HCT116 (cell line): ENCODE measurements around the gene ELFN1. TPM values are rescaled to one million over a fixed set of nuclear protein-coding genes. Genes with fewer than 3 reads are reported as not detected.
A peak's percentile ranks its signal among the peaks of the same experiment; 100 is the strongest.

Experiments
- ATAC-seq: fragments of 200-7000 bp; cut with Tn5 transposase; 2 replicates; pipeline ENCODE4 v1.9.1; 2020; ENCODE audit warnings: mild to moderate bottlenecking, moderate library complexity
- BruUV-seq: library from RNA; stranded (reverse); fragments of 400-500 nt; replicated peaks from 2 replicates; lab custom pipeline; 2021; lab: Mats Ljungman, UMichigan
- CTCF ChIA-PET: fragments of 300-600 bp; sonication (Branson Sonifier 250); formaldehyde crosslinking; loops from one replicate; lab custom pipeline; 2021; ENCODE audit warnings: antibody characterized with exemption; lab: Charles Lee
- POLR2A ChIA-PET: fragments of 300-600, 350-600 bp; sonication (Branson Sonifier 250); formaldehyde crosslinking; loops from one replicate; lab custom pipeline; 2021; ENCODE audit warnings: antibody characterized with exemption; lab: Charles Lee
- RAD21 ChIA-PET, 2 experiments: fragments of 300-600 bp; sonication (Branson Sonifier 250); formaldehyde crosslinking; loops; one replicate each; lab custom pipeline; 2023; ENCODE audit warnings: low total read pairs in 2 of 2; ENCODE audit not compliant: uncharacterized antibody in 2 of 2, unreplicated experiment in 2 of 2, low non-redundant PET in 1 of 2; lab: Charles Lee
- DNase-seq: peaks from one replicate; pipeline ENCODE4 v3.0.0-alpha.2; 2010; ENCODE audit warnings: low read depth, low spot score
- H2AFZ ChIP-seq: fragments of 200-600 bp; shearing (Covaris generic), sonication (generic); 2 replicates; pipeline ENCODE4 v1.6.1; 2017; ENCODE audit warnings: low read depth, mixed run types, mixed read lengths, antibody characterized with exemption, low read length; ENCODE audit not compliant: poor library complexity, severe bottlenecking
- H3K27ac ChIP-seq: 2 replicates; pipeline ENCODE4 v1.5.1; 2012; ENCODE audit warnings: low read depth, low read length
- H3K27me3 ChIP-seq: fragments of 200-600 bp; sonication (generic); 2 replicates; pipeline ENCODE4 v1.6.1; 2016; ENCODE audit warnings: mixed run types, low read length, mixed read lengths; ENCODE audit not compliant: insufficient read depth
- H3K36me3 ChIP-seq, 2 experiments: fragments of 200-500 bp in 1 of 2; fragments of 200-600 bp in 1 of 2; sonication (Bioruptor generic) in 1 of 2; sonication (generic) in 1 of 2; 2 replicates each; pipeline versions ENCODE4 v1.5.1 to v1.6.1; 2014 to 2016; ENCODE audit warnings: low read length in 2 of 2, inconsistent platforms in 1 of 2, mixed read lengths in 1 of 2, mixed run types in 1 of 2; ENCODE audit not compliant: insufficient read depth in 2 of 2, control insufficient read depth in 1 of 2
- H3K4me1 ChIP-seq, 2 experiments: fragments of 200-600 bp in 1 of 2; sonication (generic) in 1 of 2; 2 replicates each; pipeline versions ENCODE4 v1.5.1 to v1.6.1; 2012 to 2017; ENCODE audit warnings: low read length in 2 of 2, inconsistent platforms in 1 of 2, mild to moderate bottlenecking in 1 of 2, mixed read lengths in 1 of 2, mixed run types in 1 of 2, moderate library complexity in 1 of 2; ENCODE audit not compliant: insufficient read depth in 2 of 2, control insufficient read depth in 1 of 2
- H3K4me2 ChIP-seq: fragments of 200-600 bp; sonication (generic); 2 replicates; pipeline ENCODE4 v1.6.1; 2017; ENCODE audit warnings: mixed run types, low read length, mixed read lengths
- H3K4me3 ChIP-seq, 2 experiments: fragments of 200-600 bp in 1 of 2; sonication (generic) in 1 of 2; replicated peaks in 1 of 2; 2 replicates each; pipeline ENCODE4 v1.5.1; 2011 to 2016; ENCODE audit warnings: low read length in 2 of 2, control low read depth in 1 of 2, low read depth in 1 of 2, mild to moderate bottlenecking in 1 of 2, mixed read lengths in 1 of 2, mixed run types in 1 of 2
- H3K79me2 ChIP-seq: fragments of 200-600 bp; sonication (generic); 2 replicates; pipeline ENCODE4 v1.6.1; 2017; ENCODE audit warnings: mild to moderate bottlenecking, mixed run types, low read length, moderate library complexity, mixed read lengths; ENCODE audit not compliant: insufficient read depth
- H3K9ac ChIP-seq: fragments of 200-600 bp; sonication (generic); 2 replicates; pipeline ENCODE4 v1.6.1; 2016; ENCODE audit warnings: low read length, mixed read lengths
- H3K9me2 ChIP-seq: fragments of 200-600 bp; sonication (generic), shearing (Covaris generic); 2 replicates; pipeline ENCODE4 v1.6.1; 2017; ENCODE audit warnings: mixed run types, mild to moderate bottlenecking, moderate library complexity; ENCODE audit not compliant: insufficient read depth
- H3K9me3 ChIP-seq, 2 experiments: fragments of 200-500 bp in 1 of 2; fragments of 200-600 bp in 1 of 2; sonication (Bioruptor generic) in 1 of 2; sonication (generic) in 1 of 2; 2 replicates each; pipeline ENCODE4 v1.6.1; 2014 to 2017; ENCODE audit warnings: low read length in 2 of 2, mixed read lengths in 2 of 2, inconsistent platforms in 1 of 2, low read depth in 1 of 2, mild to moderate bottlenecking in 1 of 2, mixed run types in 1 of 2, moderate library complexity in 1 of 2; ENCODE audit not compliant: control insufficient read depth in 1 of 2, insufficient read depth in 1 of 2
- H4K20me1 ChIP-seq: fragments of 200-600 bp; sonication (generic), shearing (Covaris generic); 2 replicates; pipeline ENCODE4 v1.6.1; 2017; ENCODE audit warnings: mixed run types, mild to moderate bottlenecking, moderate library complexity; ENCODE audit not compliant: insufficient read depth
- CEBPB ChIP-seq: IDR thresholded peaks from 2 replicates; pipeline ENCODE4 v1.6.1; 2012; ENCODE audit warnings: low read depth
- FOSL1 ChIP-seq: IDR thresholded peaks from 2 replicates; pipeline ENCODE4 v1.6.1; 2012; ENCODE audit warnings: low read depth
- JUND ChIP-seq: IDR thresholded peaks from 2 replicates; pipeline ENCODE4 v1.6.1; 2012
- POLR2AphosphoS5 ChIP-seq: IDR thresholded peaks from 2 replicates; pipeline ENCODE4 v1.6.1; 2011; ENCODE audit warnings: mild to moderate bottlenecking, low read depth, low read length, moderate library complexity
- RAD21 ChIP-seq: IDR thresholded peaks from 2 replicates; pipeline ENCODE4 v1.6.1; 2012; ENCODE audit warnings: low read depth, mild to moderate bottlenecking
- SIN3A ChIP-seq: IDR thresholded peaks from 2 replicates; pipeline ENCODE4 v1.6.1; 2012; ENCODE audit warnings: low read depth
- SP1 ChIP-seq: IDR thresholded peaks from 2 replicates; pipeline ENCODE4 v1.6.1; 2012; ENCODE audit warnings: low read depth
- intact Hi-C: fragments of 100-400 bp; cut with micrococcal nuclease; formaldehyde crosslinking; loops from 2 replicates; pipeline ENCODE4 v1.10.0; 2022
- total RNA-seq: library from RNA; stranded (reverse); gene quantifications from one replicate; pipeline ENCODE4 v1.2.1, GENCODE V29; 2021; ENCODE audit not compliant: unreplicated experiment
- TF ChIP-seq, protein P1 (sequence below): IDR thresholded peaks from 2 replicates; pipeline ENCODE4 v1.6.1; 2012
- TF ChIP-seq, protein P2 (sequence below), 3 experiments: fragments of 200-600 bp in 1 of 3; sonication (generic) in 1 of 3; IDR thresholded peaks in 2 of 3; conservative IDR thresholded peaks in 1 of 3; 2 replicates each; pipeline ENCODE4 v1.5.1; 2012 to 2017; ENCODE audit warnings: low read depth in 2 of 3, low read length in 2 of 3, antibody characterized with exemption in 1 of 3, borderline replicate concordance in 1 of 3, control low read depth in 1 of 3, mild to moderate bottlenecking in 1 of 3, mixed read lengths in 1 of 3, mixed run types in 1 of 3, moderate library complexity in 1 of 3; ENCODE audit not compliant: insufficient read depth in 1 of 3
- TF ChIP-seq, protein P3 (sequence below): IDR thresholded peaks from 2 replicates; pipeline ENCODE4 v1.6.1; 2011; ENCODE audit warnings: mild to moderate bottlenecking, low read length, moderate library complexity; ENCODE audit not compliant: insufficient replicate concordance; ENCODE audit errors: extremely low read depth
- TF ChIP-seq, protein P4 (sequence below): IDR thresholded peaks from 2 replicates; pipeline ENCODE4 v1.6.1; 2012

Gene ELFN1
- total RNA-seq, 1 experiment from 2014 or later = 4.4 TPM

DNA sequence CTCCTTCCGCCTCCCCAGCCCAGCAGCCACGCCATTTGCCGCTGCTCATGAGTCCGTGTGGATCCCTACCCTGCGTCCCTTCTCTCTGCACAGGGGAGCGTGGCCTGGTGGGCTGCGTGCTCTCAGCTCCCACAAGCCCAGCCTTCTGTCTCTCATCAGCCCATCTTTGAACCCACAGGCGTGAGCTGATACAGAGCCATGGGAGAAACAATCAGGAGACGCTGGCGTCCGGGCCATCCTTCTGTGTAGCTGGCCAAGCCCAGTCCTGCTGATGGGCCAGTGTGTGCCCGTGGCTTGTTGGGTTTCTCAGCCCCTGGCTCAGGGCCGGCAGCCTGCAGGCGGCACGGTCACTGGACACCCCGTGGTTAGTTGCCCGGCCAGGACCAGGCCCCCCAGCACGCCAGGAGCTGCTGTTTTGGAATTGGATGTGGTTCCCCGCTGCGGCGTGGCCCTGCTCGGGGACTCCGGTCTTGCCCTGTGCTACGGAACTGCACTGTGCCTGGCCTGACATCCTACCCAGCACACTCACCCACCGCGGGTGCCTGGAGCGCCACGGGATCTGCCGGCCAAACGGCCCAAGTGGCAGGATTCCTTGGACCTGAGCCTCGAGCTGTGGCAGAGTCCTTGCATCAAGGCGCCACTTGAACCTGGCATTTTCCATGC is 88.9 kb downstream of the ELFN1 start:
- H3K4me2 ChIP-seq = no peak overlapping the region
- no TSS peak for BruUV-seq
- no peak overlapping the region for H3K27ac ChIP-seq
- no peak for DNase-seq
- peaks cover 3% of the 10 kb centered on the region; the same call in 1 of the 2 replicates for H3K27me3 ChIP-seq
- ChIA-PET RAD21 (interaction anchor here in 1 of 2 experiments (0.6 kb wide), 1 partner anchor 18 kb away, joined by 5 read pairs; no protein-coding TSS in a partner anchor), POLR2A (no interaction called here), CTCF (interaction anchor here (0.5 to 1.4 kb wide), 3 partner anchors 95 to 180 kb away, joined by 3 read pairs; no protein-coding TSS in a partner anchor)
- intact Hi-C loops = loop anchor here (1.0 kb wide), 1 partner anchor 94 kb away; no protein-coding TSS in a partner anchor
- no peaks in the 10 kb centered on the region for H3K79me2 ChIP-seq
- TF ChIP-seq, protein P1, sequence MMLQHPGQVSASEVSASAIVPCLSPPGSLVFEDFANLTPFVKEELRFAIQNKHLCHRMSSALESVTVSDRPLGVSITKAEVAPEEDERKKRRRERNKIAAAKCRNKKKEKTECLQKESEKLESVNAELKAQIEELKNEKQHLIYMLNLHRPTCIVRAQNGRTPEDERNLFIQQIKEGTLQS = no peak
- TF ChIP-seq SP1 = no peak
- TF ChIP-seq, protein P2, sequence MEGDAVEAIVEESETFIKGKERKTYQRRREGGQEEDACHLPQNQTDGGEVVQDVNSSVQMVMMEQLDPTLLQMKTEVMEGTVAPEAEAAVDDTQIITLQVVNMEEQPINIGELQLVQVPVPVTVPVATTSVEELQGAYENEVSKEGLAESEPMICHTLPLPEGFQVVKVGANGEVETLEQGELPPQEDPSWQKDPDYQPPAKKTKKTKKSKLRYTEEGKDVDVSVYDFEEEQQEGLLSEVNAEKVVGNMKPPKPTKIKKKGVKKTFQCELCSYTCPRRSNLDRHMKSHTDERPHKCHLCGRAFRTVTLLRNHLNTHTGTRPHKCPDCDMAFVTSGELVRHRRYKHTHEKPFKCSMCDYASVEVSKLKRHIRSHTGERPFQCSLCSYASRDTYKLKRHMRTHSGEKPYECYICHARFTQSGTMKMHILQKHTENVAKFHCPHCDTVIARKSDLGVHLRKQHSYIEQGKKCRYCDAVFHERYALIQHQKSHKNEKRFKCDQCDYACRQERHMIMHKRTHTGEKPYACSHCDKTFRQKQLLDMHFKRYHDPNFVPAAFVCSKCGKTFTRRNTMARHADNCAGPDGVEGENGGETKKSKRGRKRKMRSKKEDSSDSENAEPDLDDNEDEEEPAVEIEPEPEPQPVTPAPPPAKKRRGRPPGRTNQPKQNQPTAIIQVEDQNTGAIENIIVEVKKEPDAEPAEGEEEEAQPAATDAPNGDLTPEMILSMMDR (IDR thresholded peaks at IDR 0.05 in 2 of 3, conservative IDR thresholded peaks at IDR 0.05 in 1 of 3; ENCODE audit: borderline replicate concordance in 1 of 3, insufficient read depth in 1 of 3, low read depth in 2 of 3, low read length in 2 of 3) = peak in 1 of 3 experiments; percentile 1; a peak in 1 of 6 replicates
- H3K9me3 ChIP-seq = no peaks in the 10 kb centered on the region; a peak in 1 of 4 replicates
- no peak overlapping the region for H2AFZ ChIP-seq
- no peak overlapping the region for H3K9ac ChIP-seq
- ATAC-seq = peak; percentile 39; the same call in 1 of the 2 replicates
- peaks cover 0 to 4% of the 10 kb centered on the region in 2 experiments; a peak in 1 of 4 replicates for H3K4me1 ChIP-seq
- no peaks in the 10 kb centered on the region for H3K36me3 ChIP-seq
- no peaks in the 10 kb centered on the region for H4K20me1 ChIP-seq
- no peak overlapping the region for H3K4me3 ChIP-seq
- no peaks in the 10 kb centered on the region for H3K9me2 ChIP-seq

DNA sequence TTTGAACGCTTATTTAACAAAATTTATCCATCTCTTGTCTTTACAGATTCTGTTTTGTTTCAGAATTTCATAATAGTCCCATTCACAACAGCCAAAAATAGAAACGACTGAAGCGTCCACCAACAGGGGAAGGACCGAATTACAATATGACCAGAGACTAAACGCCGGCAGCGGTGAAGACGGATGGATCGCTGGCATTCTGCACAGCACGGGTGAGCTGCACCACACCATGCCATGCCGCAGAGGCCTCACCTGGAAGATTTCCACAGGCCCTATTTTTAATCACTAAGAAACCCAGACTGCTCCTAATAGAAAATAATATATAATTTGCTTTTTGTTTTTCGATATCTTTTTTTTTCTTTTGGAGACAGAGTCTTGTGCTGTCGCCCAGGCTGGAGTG is 91.0 kb downstream of the ELFN1 start:
- ChIA-PET RAD21 (no interaction called here), POLR2A (no interaction called here), CTCF (no interaction called here)
- no peak overlapping the region for H3K27ac ChIP-seq
- H3K9me3 ChIP-seq = no peaks in the 10 kb centered on the region; a peak in 1 of 4 replicates
- H3K79me2 ChIP-seq = no peaks in the 10 kb centered on the region
- H3K9ac ChIP-seq = no peak overlapping the region
- no peak overlapping the region for H3K4me2 ChIP-seq
- H3K36me3 ChIP-seq = no peaks in the 10 kb centered on the region
- no TSS peak for BruUV-seq
- H2AFZ ChIP-seq = no peak overlapping the region
- H4K20me1 ChIP-seq = no peaks in the 10 kb centered on the region
- H3K27me3 ChIP-seq = no peaks in the 10 kb centered on the region; the same call in 1 of the 2 replicates
- no peak overlapping the region for H3K4me3 ChIP-seq
- intact Hi-C loops = no loop called here
- peaks cover 0 to 4% of the 10 kb centered on the region in 2 experiments; a peak in 1 of 4 replicates for H3K4me1 ChIP-seq
- DNase-seq = no peak
- H3K9me2 ChIP-seq = no peaks in the 10 kb centered on the region
- no peak for ATAC-seq
- no peak for TF ChIP-seq FOSL1
- TF ChIP-seq RAD21 = no peak
- TF ChIP-seq, protein P3, sequence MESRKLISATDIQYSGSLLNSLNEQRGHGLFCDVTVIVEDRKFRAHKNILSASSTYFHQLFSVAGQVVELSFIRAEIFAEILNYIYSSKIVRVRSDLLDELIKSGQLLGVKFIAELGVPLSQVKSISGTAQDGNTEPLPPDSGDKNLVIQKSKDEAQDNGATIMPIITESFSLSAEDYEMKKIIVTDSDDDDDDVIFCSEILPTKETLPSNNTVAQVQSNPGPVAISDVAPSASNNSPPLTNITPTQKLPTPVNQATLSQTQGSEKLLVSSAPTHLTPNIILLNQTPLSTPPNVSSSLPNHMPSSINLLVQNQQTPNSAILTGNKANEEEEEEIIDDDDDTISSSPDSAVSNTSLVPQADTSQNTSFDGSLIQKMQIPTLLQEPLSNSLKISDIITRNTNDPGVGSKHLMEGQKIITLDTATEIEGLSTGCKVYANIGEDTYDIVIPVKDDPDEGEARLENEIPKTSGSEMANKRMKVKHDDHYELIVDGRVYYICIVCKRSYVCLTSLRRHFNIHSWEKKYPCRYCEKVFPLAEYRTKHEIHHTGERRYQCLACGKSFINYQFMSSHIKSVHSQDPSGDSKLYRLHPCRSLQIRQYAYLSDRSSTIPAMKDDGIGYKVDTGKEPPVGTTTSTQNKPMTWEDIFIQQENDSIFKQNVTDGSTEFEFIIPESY = no peak
- no peak for TF ChIP-seq SP1
- TF ChIP-seq, protein P2 (IDR thresholded peaks at IDR 0.05 in 2 of 3, conservative IDR thresholded peaks at IDR 0.05 in 1 of 3; ENCODE audit: borderline replicate concordance in 1 of 3, insufficient read depth in 1 of 3, low read depth in 2 of 3, low read length in 2 of 3) = no peak
- no peak for TF ChIP-seq POLR2AphosphoS5
- TF ChIP-seq, protein P4, sequence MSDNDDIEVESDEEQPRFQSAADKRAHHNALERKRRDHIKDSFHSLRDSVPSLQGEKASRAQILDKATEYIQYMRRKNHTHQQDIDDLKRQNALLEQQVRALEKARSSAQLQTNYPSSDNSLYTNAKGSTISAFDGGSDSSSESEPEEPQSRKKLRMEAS = no peak
- TF ChIP-seq SIN3A = no peak
- no peak for TF ChIP-seq CEBPB
- no peak for TF ChIP-seq JUND
